ENCODE measurements around the gene PDHX.

DNA sequence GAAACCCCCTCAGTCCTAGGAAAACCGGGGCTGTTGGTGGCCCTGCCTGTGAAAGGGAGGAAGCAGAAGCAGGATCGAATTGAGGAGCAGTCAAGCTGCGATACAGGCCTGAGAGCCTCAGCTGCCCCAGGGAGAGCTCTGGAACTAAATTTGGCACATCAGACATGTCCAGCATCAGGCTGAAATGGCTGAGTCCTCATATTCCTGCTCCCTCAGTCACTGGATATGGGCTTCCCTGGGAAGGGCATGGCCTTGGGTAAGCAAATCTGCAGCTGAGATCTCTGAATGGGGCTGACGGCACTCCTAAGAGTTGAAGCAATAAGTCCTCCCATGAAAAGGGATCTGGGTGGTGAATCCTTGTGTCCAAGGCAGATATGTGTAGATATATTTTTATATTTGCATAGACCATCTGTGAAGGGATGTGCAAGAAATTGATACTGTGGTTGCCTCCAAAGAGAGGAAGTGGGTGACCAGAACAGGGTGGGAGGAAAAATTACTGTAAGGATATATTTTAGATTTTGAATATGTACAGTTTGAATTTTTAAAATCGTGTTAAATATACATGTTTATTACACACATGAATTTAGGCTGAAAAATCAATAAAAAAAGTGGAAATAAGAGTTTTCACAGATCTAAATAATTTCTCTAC is 45.7 kb upstream of the PDHX start:
- TF ChIP-seq, protein P1, sequence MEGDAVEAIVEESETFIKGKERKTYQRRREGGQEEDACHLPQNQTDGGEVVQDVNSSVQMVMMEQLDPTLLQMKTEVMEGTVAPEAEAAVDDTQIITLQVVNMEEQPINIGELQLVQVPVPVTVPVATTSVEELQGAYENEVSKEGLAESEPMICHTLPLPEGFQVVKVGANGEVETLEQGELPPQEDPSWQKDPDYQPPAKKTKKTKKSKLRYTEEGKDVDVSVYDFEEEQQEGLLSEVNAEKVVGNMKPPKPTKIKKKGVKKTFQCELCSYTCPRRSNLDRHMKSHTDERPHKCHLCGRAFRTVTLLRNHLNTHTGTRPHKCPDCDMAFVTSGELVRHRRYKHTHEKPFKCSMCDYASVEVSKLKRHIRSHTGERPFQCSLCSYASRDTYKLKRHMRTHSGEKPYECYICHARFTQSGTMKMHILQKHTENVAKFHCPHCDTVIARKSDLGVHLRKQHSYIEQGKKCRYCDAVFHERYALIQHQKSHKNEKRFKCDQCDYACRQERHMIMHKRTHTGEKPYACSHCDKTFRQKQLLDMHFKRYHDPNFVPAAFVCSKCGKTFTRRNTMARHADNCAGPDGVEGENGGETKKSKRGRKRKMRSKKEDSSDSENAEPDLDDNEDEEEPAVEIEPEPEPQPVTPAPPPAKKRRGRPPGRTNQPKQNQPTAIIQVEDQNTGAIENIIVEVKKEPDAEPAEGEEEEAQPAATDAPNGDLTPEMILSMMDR (IDR thresholded peaks at IDR 0.05), result no peak
- no peak for TF ChIP-seq POLR2A (IDR thresholded peaks at IDR 0.05)

All from right lobe of liver (tissue), 4 donors.